ENCODE measurements around the gene UBE2Q1.

Gene UBE2Q1

GRCh38 chr1:154577346-154578057 lies 19.0 kb upstream of the UBE2Q1 start:
- no peak for DNase-seq (ENCODE audit: low read depth in 2 of 2)

GRCh38 chr1:154575951-154576566 lies 17.6 kb upstream of the UBE2Q1 start:
- no peak for DNase-seq (ENCODE audit: low read depth in 2 of 2)

- DNase-seq (ENCODE audit: low read depth in 2 of 2) = no peak
Measured at GRCh38 chr1:154575147-154575927, 16.9 kb upstream of the UBE2Q1 start.

DNA sequence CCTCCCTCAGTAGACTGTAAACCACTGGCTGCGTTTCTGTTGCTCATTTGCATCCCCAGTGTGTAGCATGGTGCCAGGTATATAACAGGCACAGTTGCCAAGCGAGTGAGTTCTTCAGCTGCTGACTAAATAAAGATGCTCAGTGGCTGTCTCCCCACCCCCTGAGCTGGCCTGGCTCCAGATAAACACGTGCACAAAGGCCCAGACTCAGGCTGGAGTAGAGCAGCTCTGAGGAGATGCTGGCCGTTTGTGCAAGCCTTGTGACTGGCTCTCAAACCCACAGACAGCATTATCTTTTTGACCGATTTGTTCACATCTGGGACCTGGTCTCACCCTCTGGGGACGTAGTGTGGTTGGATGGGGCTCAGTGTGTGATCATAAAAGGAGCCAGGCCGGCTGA lies 16.3 kb upstream of the UBE2Q1 start:
- DNase-seq (ENCODE audit: low read depth in 2 of 2) = no peak

DNA sequence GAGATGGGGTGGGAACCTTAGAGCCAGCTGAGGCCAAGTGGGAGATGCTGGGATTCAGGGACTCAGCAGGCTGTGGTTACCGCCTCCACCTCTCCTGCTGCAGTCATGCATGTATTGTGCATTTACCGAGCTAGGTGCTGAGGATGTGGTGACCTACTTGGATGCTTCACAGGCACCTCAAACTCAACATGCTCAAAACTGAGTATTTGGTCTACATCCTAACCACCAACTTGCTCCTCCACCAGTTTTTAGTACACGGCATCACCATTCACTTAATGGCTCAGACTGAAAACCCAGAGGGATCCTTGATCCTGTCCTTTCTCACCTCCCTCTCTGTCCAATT lies 14.7 kb upstream of the UBE2Q1 start:
- no peak for DNase-seq (ENCODE audit: low read depth in 2 of 2)

GRCh38 chr1:154572468-154573167 lies 14.2 kb upstream of the UBE2Q1 start:
- DNase-seq (ENCODE audit: low read depth in 2 of 2) = no peak

DNA sequence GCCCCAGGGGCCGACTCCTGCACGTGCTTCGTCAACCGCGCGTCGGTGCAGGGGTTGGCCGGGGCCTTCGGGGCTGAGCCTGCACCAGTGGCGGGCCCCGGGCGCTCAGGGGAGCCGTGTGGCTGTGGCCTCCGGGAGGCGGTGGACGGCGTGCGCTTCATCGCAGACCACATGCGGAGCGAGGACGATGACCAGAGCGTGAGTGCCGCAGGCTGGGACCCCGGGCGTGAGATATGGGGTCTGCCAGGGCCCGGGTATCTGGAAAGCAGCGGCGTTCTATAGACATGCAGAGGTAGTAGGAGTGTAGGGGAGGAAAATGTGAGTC lies 13.5 kb upstream of the UBE2Q1 start:
- no peak for DNase-seq (ENCODE audit: low read depth in 2 of 2)

GRCh38 chr1:154571244-154571963 lies 12.9 kb upstream of the UBE2Q1 start:
- DNase-seq (ENCODE audit: low read depth in 2 of 2) = no peak

DNA sequence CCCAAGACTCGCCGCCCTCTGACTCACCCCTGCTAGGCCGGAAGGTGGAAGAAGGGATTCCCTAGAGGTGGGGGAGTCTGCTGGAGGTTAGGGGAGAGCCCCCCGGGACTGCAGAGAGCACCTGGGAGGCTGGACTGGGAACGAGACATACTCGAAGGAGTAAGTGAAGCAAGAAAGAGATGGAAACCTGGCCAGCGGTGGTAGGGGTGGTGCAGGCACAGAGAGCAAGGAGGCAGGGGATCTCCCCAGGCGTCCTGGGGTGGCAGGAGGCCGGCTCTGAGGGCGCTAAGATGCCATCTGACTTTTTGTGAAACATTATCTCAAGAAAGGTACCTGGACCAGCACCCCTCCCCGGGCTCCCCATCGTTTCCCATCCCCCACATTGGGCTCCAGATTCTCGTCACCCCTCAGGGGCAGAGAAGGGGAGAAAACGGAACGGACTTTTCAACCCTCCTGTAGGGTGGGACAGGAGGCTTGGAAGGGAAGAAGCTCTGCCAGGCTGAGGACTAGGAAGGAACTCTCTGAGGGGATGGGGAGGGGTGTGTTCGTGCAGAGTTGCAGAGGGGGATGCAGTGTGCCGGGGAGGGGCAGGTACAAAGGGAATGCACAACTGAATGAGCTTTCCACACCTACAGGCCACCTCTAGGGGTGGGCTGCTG lies 9.8 kb upstream of the UBE2Q1 start:
- DNase-seq (ENCODE audit: low read depth in 2 of 2) = no peak

GRCh38 chr1:154567386-154568156 lies 9.1 kb upstream of the UBE2Q1 start, which contains the start of gene CHRNB2:
Gene CHRNB2 (plus strand): TSS chr1:154567778. CDS start chr1:154568045, 267 bp downstream.
- peak; percentile 24 to 42 for DNase-seq (ENCODE audit: low read depth in 2 of 2)

DNA sequence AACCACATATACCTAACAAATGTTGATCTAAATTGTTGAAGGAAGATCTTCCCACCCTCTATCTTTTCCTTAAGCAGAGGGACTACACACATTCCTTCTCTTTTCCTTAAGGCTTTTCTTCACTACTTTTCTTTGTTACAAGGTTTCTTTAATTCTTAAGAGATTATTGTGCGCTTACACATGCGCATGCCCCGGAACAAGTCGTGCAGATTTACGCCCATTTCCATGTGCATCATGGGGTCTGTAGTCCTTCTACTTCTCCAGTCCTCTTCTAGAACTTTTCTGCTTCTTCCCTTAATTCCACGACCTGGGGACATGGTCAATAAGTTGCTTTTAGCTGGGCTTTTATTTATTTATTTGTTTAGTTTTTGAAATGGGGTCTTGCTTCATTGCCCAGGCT lies 7.4 kb upstream of the UBE2Q1 start:
- DNase-seq (ENCODE audit: low read depth in 2 of 2) = no peak

GRCh38 chr1:154559466-154560044 lies 1.1 kb upstream of the UBE2Q1 start:
- DNase-seq (ENCODE audit: low read depth in 2 of 2) = peak; percentile 54 to 69

DNA sequence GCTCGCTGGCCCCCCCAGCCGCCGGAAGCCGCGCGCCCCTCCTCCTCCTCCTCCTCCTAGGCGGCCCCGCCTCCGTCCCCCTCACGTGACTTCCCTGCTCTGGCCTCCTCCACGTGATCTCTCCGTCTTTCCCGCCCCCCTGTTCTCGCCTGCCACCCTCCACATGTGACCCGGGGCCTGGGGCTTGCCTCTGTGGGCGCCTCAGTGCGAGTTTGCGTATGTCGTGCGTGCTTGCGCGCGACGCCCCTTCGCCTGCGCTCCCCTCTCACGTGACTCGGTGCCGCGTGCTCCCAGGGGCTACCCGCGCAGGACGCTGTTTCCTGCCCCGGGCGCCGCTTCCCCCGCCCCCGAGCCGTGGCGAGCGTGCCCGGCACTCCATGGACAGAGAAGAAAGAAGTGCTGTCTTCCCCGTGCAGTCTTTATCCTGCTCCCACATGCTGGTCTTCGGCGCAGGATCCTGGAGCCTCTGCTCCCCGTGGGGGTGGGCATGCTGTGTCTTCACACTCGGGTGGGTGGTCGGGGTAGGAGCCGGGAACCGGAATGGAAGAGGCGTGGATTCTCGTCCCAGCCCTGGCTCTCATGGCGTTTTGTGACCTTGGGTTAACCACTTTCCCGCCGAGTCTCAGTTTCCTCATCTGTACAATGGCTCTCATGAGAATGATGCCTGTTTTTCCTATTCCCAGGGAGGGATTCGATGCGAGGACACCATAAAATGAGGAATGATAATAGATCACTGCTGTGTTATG lies 431 bp upstream of the UBE2Q1 start:
- DNase-seq (ENCODE audit: low read depth in 2 of 2) = peak; percentile 98 to 99

GRCh38 chr1:154557248-154557938 lies 1.1 kb downstream of the UBE2Q1 start:
- DNase-seq (ENCODE audit: low read depth in 2 of 2) = no peak

- no peak for DNase-seq (ENCODE audit: low read depth in 2 of 2)
Measured at GRCh38 chr1:154556422-154556821, 2.0 kb downstream of the UBE2Q1 start.

GRCh38 chr1:154553056-154554030 lies 5.1 kb downstream of the UBE2Q1 start:
- no peak for DNase-seq (ENCODE audit: low read depth in 2 of 2)

- no peak for DNase-seq (ENCODE audit: low read depth in 2 of 2)
Measured at GRCh38 chr1:154552036-154552435, 6.4 kb downstream of the UBE2Q1 start.

All from stimulated activated CD8-positive, alpha-beta memory T cell treated with anti-CD3 and anti-CD28 coated beads, Interleukin-2, amount 100 ng/mL, for 1 hour (primary cell).